GM18907 (cell line): ENCODE results near the gene SIRT3.
"Not testable (repeated sequence)": the region's sequence is repeated elsewhere in the genome, so short reads cannot be mapped to it uniquely, and the experiment has no call there.

Experiments used
- ATAC-seq: cut with Tn5 transposase; IDR thresholded peaks from one replicate; pipeline ENCODE4 v1.9.1; 2021; ENCODE audit warnings: mild to moderate bottlenecking, moderate library complexity; ENCODE audit not compliant: unreplicated experiment

Gene SIRT3

GRCh38 chr11:244376-244775 is 8.2 kb upstream of the SIRT3 start:
- ATAC-seq: no peak

- ATAC-seq: no peak
These were observed 5.5 kb upstream of the SIRT3 start for GRCh38 chr11:241634-242033.

GRCh38 chr11:240315-240714 is 4.2 kb upstream of the SIRT3 start:
- ATAC-seq: no peak

- ATAC-seq: not testable (repeated sequence)
These were observed 2.2 kb upstream of the SIRT3 start for GRCh38 chr11:238346-238745.

GRCh38 chr11:236774-237767 is 929 bp upstream of the SIRT3 start, which contains the start of gene PSMD13:
PSMD13 (plus strand) TSS chr11:236976; CDS start chr11:237050, 74 bp downstream.
- peak; percentile 82 for ATAC-seq

GRCh38 chr11:235609-235996 is 539 bp downstream of the SIRT3 start:
- ATAC-seq: no peak

GRCh38 chr11:235180-235579 is 962 bp downstream of the SIRT3 start:
- no peak for ATAC-seq

GRCh38 chr11:232783-233565 is 3.2 kb downstream of the SIRT3 start:
- no peak for ATAC-seq

GRCh38 chr11:230431-230830 is 5.7 kb downstream of the SIRT3 start:
- no peak for ATAC-seq

GRCh38 chr11:227824-228379 is 8.2 kb downstream of the SIRT3 start:
- no peak for ATAC-seq

GRCh38 chr11:225734-226453 is 10.2 kb downstream of the SIRT3 start:
- ATAC-seq: no peak

- no peak for ATAC-seq
These were observed 11.7 kb downstream of the SIRT3 start for GRCh38 chr11:224424-224823.

- ATAC-seq: no peak
These were observed 12.3 kb downstream of the SIRT3 start for GRCh38 chr11:223884-224283.

- no peak for ATAC-seq
These were observed 12.9 kb downstream of the SIRT3 start for GRCh38 chr11:223026-223789.

GRCh38 chr11:221998-222789 is 13.9 kb downstream of the SIRT3 start:
- no peak for ATAC-seq

- no peak for ATAC-seq
These were observed 14.6 kb downstream of the SIRT3 start for GRCh38 chr11:221539-221938.

- not testable (repeated sequence) for ATAC-seq
These were observed 15.4 kb downstream of the SIRT3 start for GRCh38 chr11:220641-221215.

- ATAC-seq: no peak
These were observed 17.1 kb downstream of the SIRT3 start for GRCh38 chr11:218815-219593.
